Neutrophil (primary cell): ENCODE measurements around the gene CXCL16.

ENCODE experiments used
- H3K27ac ChIP-seq: fragments of 200-600 bp; sonication (generic); 2 replicates; pipeline ENCODE4 v1.5.1; 2016; ENCODE audit warnings: mild to moderate bottlenecking, moderate library complexity
- H3K27me3 ChIP-seq: fragments of 200-600 bp; sonication (generic); 2 replicates; pipeline ENCODE4 v1.6.0; 2016; ENCODE audit warnings: mild to moderate bottlenecking
- H3K36me3 ChIP-seq: fragments of 200-600 bp; sonication (generic); 2 replicates; pipeline ENCODE4 v1.5.1; 2017
- H3K4me1 ChIP-seq, 2 experiments: fragments of 200-600 bp in 1 of 2; sonication (generic) in 1 of 2; 1 replicate in 1 of 2; 2 replicates in 1 of 2; pipeline versions ENCODE4 v1.5.1 to v1.6.1; 2013 to 2016; ENCODE audit warnings: low read depth in 1 of 2, low read length in 1 of 2, mild to moderate bottlenecking in 1 of 2, moderate library complexity in 1 of 2; ENCODE audit not compliant: control insufficient read depth in 1 of 2, insufficient read depth in 1 of 2
- H3K4me3 ChIP-seq, 2 experiments: fragments of 200-600 bp in 1 of 2; sonication (generic) in 1 of 2; 1 replicate in 1 of 2; 2 replicates in 1 of 2; pipeline ENCODE4 v1.5.1; 2013 to 2016; ENCODE audit warnings: low read depth in 1 of 2, low read length in 1 of 2, mild to moderate bottlenecking in 1 of 2, moderate library complexity in 1 of 2
- H3K9me3 ChIP-seq: fragments of 200-600 bp; sonication (generic); 2 replicates; pipeline ENCODE4 v1.5.1; 2016
- CTCF ChIP-seq: fragments of 200-600 bp; sonication (generic); IDR thresholded peaks from 2 replicates; pipeline ENCODE4 v1.5.1; 2016; ENCODE audit warnings: antibody characterized with exemption

The CXCL16 gene

GRCh38 chr17:4725646-4726310 is 13.9 kb downstream of the CXCL16 start:
- Histone ChIP-seq H3K27me3 (no peaks in the 10 kb centered on the region), H3K4me1 (peaks cover 59 to 73% of the 10 kb centered on the region in 2 experiments), H3K4me3 (peak overlapping the region; percentile 20 to 28), H3K9me3 (no peaks in the 10 kb centered on the region), H3K36me3 (peaks cover 13% of the 10 kb centered on the region), H3K27ac (peak overlapping the region; percentile 100)
- TF ChIP-seq CTCF: peak; percentile 59

GRCh38 chr17:4724650-4725049 is 15.1 kb downstream of the CXCL16 start:
- no peak for TF ChIP-seq CTCF
- Histone ChIP-seq H3K36me3 (peaks cover 24% of the 10 kb centered on the region), H3K4me1 (peaks cover 56 to 66% of the 10 kb centered on the region in 2 experiments), H3K9me3 (no peaks in the 10 kb centered on the region), H3K4me3 (no peak overlapping the region), H3K27ac (peak overlapping the region; percentile 100), H3K27me3 (no peaks in the 10 kb centered on the region)

DNA sequence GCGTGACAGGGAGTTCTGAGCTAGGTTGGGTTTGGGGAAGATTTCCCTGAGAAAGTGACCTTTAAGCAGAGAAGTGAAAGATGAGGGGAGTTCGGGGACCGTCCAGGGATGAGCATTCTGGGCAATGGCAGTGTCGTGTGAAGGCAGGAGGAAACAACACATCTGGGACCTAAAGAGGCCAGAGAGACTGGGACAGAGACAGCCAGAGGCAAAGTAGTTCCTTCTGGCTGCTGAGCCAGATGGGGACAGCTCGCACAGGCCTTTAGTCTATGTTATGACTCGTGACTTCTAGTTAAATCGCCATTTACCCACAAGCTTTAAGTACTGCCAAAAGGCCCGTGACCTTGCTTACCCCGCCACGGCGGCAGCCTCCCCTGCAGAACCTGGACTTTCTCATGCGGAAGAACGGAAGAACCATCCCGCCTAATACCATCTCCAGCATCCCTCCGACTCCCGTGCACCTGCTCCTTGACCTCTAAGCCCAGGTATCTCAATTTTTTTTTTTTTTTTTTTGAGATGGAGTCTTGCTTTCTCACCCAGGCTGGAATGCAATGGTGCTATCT is 17.0 kb downstream of the CXCL16 start:
- TF ChIP-seq CTCF: no peak
- H3K27ac ChIP-seq: peak overlapping the region; percentile 100
- no peaks in the 10 kb centered on the region for H3K9me3 ChIP-seq
- peaks cover 43% of the 10 kb centered on the region for H3K36me3 ChIP-seq
- peaks cover 62 to 72% of the 10 kb centered on the region in 2 experiments for H3K4me1 ChIP-seq
- no peaks in the 10 kb centered on the region for H3K27me3 ChIP-seq
- no peak overlapping the region for H3K4me3 ChIP-seq

DNA sequence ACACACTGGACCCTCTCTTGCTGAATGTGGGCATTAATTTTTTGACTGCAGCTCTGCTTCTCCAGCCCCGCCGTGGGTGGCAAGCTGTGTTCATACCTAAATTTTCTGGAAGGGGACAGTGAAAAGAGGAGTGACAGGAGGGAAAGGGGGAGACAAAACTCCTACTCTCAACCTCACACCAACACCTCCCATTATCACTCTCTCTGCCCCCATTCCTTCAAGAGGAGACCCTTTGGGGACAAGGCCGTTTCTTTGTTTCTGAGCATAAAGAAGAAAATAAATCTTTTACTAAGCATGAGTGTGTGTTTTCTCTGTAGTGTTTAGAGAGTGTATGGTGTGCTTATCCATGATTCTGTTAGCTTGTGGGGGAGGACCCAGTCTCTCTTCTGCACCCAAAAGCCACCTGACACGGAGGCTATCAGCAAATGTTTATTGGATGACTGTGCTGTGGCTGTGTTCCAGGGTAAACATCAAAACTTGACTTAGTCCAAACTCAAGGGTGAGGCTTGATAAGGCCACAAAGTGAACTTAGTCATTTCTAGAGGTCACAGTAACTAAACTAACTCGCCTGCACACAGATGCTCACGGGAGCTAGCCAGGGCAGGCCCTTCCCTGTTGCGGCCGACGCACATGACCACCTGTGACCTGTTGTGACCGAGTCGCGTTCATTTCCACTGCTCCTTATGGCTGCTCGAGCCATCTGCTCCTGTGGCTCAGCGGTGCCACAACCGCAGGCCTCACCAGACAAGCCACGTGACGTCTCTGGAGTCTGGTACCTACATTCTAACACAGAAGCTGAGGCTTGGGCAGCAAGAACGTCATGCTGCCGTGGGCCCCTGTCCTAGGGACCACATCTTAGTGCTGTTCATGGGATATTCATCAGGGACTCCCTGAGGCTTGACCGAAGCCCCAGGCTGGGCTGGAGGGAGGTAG is 18.3 kb downstream of the CXCL16 start:
- Histone ChIP-seq H3K4me3 (no peak overlapping the region), H3K27ac (peak overlapping the region; percentile 100), H3K36me3 (peaks cover 56% of the 10 kb centered on the region), H3K27me3 (no peaks in the 10 kb centered on the region), H3K9me3 (no peaks in the 10 kb centered on the region), H3K4me1 (peaks cover 62 to 72% of the 10 kb centered on the region in 2 experiments)
- TF ChIP-seq CTCF: no peak

DNA sequence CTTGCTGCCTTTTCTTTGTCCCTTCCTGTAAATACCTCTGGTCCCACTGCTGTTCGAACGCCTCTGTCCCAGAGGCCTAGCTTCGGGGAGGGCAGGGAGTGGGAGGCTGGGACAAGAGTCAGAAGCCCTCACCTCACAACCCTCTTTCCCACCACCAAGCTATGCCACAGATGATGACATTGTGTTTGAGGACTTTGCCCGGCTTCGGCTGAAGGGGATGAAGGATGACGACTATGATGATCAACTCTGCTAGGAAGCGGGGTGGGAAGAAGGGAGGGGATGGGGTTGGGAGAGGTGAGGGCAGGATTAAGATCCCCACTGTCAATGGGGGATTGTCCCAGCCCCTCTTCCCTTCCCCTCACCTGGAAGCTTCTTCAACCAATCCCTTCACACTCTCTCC is 18.9 kb downstream of the CXCL16 start:
- H3K4me1 ChIP-seq: peaks cover 62 to 72% of the 10 kb centered on the region in 2 experiments
- peaks cover 63% of the 10 kb centered on the region for H3K36me3 ChIP-seq
- H3K27me3 ChIP-seq: no peaks in the 10 kb centered on the region
- H3K4me3 ChIP-seq: no peak overlapping the region
- H3K27ac ChIP-seq: peak overlapping the region; percentile 100
- H3K9me3 ChIP-seq: no peaks in the 10 kb centered on the region
- TF ChIP-seq CTCF: no peak
